HepG2 (cell line): ENCODE measurements around the gene CUL9. TPM values are rescaled to one million over a fixed set of nuclear protein-coding genes. Genes with fewer than 3 reads are reported as not detected.
A peak's percentile ranks its signal among the peaks of the same experiment; 100 is the strongest.

Experiments
- ARNT2 ChIP-seq: sonication (generic); formaldehyde crosslinking; IDR thresholded peaks from 2 replicates; pipeline ENCODE4 v1.8.0; 2022; ENCODE audit warnings: mild to moderate bottlenecking, low read depth, missing genetic modification reagents, moderate library complexity
- HOXA7 ChIP-seq: sonication (generic); formaldehyde crosslinking; IDR thresholded peaks from 2 replicates; pipeline ENCODE4 v1.8.1; 2022; ENCODE audit warnings: mild to moderate bottlenecking, missing genetic modification reagents, moderate library complexity
- IRX3 ChIP-seq: sonication (generic); formaldehyde crosslinking; IDR thresholded peaks from 2 replicates; pipeline ENCODE4 v1.8.1; 2023; ENCODE audit warnings: mild to moderate bottlenecking, low read depth, missing genetic modification reagents, borderline replicate concordance
- KDM4B ChIP-seq: sonication (generic); formaldehyde crosslinking; IDR thresholded peaks from 2 replicates; pipeline ENCODE4 v1.4.0; 2020; ENCODE audit warnings: missing genetic modification reagents
- MTA3 ChIP-seq: sonication (generic); formaldehyde crosslinking; IDR thresholded peaks from 2 replicates; pipeline ENCODE4 v1.4.0; 2020; ENCODE audit warnings: missing genetic modification reagents
- PRPF4 ChIP-seq: fragments of 200-400 bp; formaldehyde crosslinking; IDR thresholded peaks from 2 replicates; pipeline ENCODE4 v1.6.1; 2016; ENCODE audit warnings: low read length, low read depth; ENCODE audit not compliant: poor library complexity, severe bottlenecking
- REL ChIP-seq: sonication (generic); formaldehyde crosslinking; conservative IDR thresholded peaks from 2 replicates; pipeline ENCODE4 v1.8.0; 2022; ENCODE audit warnings: mild to moderate bottlenecking, missing genetic modification reagents, moderate library complexity
- RXRA ChIP-seq: sonication (generic); formaldehyde crosslinking; IDR thresholded peaks from 2 replicates; pipeline ENCODE4 v1.5.1; 2020; ENCODE audit warnings: missing genetic modification reagents
- TCF7L2 ChIP-seq: IDR thresholded peaks from 2 replicates; pipeline ENCODE4 v1.6.1; 2011; ENCODE audit warnings: mild to moderate bottlenecking, low read depth, low read length, moderate library complexity
- TEAD3 ChIP-seq: optimal IDR thresholded peaks from 2 replicates; pipeline ENCODE3; 2016; ENCODE audit warnings: borderline replicate concordance
- ZNF136 ChIP-seq: sonication (generic); formaldehyde crosslinking; IDR thresholded peaks from 2 replicates; pipeline ENCODE4 v1.8.1; 2022; ENCODE audit warnings: low read depth, mild to moderate bottlenecking, moderate library complexity, missing genetic modification reagents
- ZNF230 ChIP-seq: sonication (generic); formaldehyde crosslinking; IDR thresholded peaks from 2 replicates; pipeline ENCODE4 v1.4.0; 2020; ENCODE audit warnings: mild to moderate bottlenecking, missing genetic modification reagents
- ZNF547 ChIP-seq: sonication (generic); formaldehyde crosslinking; IDR thresholded peaks from 2 replicates; pipeline ENCODE4 v1.5.1; 2020; ENCODE audit warnings: mild to moderate bottlenecking, missing genetic modification reagents
- polyA plus RNA-seq, 8 experiments: library from polyadenylated mRNA; depleted of rRNA in 3 of 8; stranded (reverse) in 7 of 8; unstranded in 1 of 8; fragments of >200 nt; fragmentation: Illumina TruSeq in 4 of 8; extraction: Trizol in 4 of 8; gene quantifications; 2 replicates each; pipeline versions ENCODE4 v1.2.1 to v1.2.3, GENCODE V29; 2011 to 2016; ENCODE audit warnings: low read depth in 4 of 8, missing spikeins in 1 of 8, mixed read lengths in 1 of 8; ENCODE audit not compliant: insufficient read depth in 1 of 8
- total RNA-seq, 5 experiments: library from RNA; depleted of rRNA; stranded (reverse); fragments of >200 nt; fragmentation: Illumina TruSeq; extraction: Trizol; gene quantifications; 2 replicates each; pipeline ENCODE4 v1.2.3, GENCODE V29; 2016; ENCODE audit warnings: low read depth in 1 of 5
- TF ChIP-seq, protein P1 (sequence below): IDR thresholded peaks from 2 replicates; pipeline ENCODE4 v1.6.1; 2016; ENCODE audit warnings: mild to moderate bottlenecking
- TF ChIP-seq, protein P2 (sequence below): sonication (generic); formaldehyde crosslinking; IDR thresholded peaks from 2 replicates; pipeline ENCODE4 v1.4.0; 2020; ENCODE audit warnings: mild to moderate bottlenecking, missing genetic modification reagents
- TF ChIP-seq, protein P3 (sequence below): IDR thresholded peaks from 2 replicates; pipeline ENCODE4 v1.6.1; 2016; ENCODE audit warnings: missing biosample characterization, missing genetic modification reagents, low read depth
- TF ChIP-seq, protein P4 (sequence below): sonication (generic); formaldehyde crosslinking; IDR thresholded peaks from 2 replicates; pipeline ENCODE4 v1.4.0; 2020; ENCODE audit warnings: missing genetic modification reagents, borderline replicate concordance

The CUL9 gene
- total and polyA plus RNA-seq, 2 of the 13 experiments (the other 11 are each of a cell fraction or from before 2014, with no cell fraction given), result 11.4 to 13.7 TPM

DNA sequence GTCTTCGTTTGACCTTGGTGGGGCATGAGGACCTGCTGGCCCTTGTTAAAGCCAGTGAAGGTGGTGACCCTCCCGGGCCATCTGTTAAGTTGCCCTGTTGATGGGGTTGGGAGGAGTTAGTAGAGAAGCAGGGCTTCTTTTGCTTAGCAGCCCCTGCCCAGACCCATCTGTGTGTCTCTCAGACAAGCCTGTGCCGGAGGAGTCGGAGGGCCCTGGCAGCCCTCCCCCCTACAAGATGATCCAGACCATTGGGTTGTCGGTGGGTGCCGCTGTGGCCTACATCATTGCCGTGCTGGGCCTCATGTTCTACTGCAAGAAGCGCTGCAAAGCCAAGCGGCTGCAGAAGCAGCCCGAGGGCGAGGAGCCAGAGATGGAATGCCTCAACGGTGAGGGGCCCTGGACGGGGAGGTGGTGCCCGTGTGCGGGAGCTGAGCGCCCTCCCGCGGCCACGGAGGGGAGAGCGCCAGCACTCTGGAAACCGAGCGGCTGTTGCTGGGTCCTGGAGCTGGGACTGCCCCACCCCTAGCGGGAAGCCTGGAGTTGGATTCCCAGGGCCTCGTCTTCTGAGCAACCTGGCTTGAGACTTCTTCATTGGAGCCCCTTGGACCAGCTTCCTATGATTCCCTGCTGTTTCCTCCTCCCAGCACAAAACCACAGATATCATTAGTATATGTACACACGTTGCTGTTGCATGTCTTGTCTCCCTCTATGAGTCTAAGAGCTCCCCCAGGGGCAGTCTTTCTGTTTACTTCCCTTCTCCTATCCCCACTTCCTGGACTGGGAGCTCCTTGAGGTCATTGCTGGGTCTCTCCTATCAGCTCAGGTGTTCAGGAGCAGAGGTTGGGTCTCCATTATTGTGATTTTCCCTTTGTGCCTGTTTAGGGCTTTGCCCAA is 38.5 kb upstream of the CUL9 start (continued):
- TF ChIP-seq, protein P1, sequence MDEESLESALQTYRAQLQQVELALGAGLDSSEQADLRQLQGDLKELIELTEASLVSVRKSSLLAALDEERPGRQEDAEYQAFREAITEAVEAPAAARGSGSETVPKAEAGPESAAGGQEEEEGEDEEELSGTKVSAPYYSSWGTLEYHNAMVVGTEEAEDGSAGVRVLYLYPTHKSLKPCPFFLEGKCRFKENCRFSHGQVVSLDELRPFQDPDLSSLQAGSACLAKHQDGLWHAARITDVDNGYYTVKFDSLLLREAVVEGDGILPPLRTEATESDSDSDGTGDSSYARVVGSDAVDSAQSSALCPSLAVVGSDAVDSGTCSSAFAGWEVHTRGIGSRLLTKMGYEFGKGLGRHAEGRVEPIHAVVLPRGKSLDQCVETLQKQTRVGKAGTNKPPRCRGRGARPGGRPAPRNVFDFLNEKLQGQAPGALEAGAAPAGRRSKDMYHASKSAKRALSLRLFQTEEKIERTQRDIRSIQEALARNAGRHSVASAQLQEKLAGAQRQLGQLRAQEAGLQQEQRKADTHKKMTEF (CRISPR knock-in tag), result peak; percentile 81
- TF ChIP-seq IRX3 (CRISPR knock-in tag) (no peak), REL (CRISPR knock-in tag) (no peak), ARNT2 (CRISPR knock-in tag) (peak; percentile 61; the same call in 1 of the 2 replicates), MTA3 (CRISPR knock-in tag) (no peak), RXRA (CRISPR knock-in tag) (peak; percentile 74), ZNF547 (CRISPR knock-in tag) (no peak), HOXA7 (CRISPR knock-in tag) (no peak), TEAD3 (peak; percentile 89), KDM4B (peak; percentile 87; the same call in 1 of the 2 replicates), ZNF136 (no peak), TCF7L2 (no peak), PRPF4 (no peak), ZNF230 (0 out of 2 replicates have a peak, but pooled peaks have one; percentile 23)
- TF ChIP-seq, protein P2, sequence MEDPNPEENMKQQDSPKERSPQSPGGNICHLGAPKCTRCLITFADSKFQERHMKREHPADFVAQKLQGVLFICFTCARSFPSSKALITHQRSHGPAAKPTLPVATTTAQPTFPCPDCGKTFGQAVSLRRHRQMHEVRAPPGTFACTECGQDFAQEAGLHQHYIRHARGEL (CRISPR knock-in tag), result no peak; the same call in 1 of the 2 replicates
- TF ChIP-seq, protein P3, sequence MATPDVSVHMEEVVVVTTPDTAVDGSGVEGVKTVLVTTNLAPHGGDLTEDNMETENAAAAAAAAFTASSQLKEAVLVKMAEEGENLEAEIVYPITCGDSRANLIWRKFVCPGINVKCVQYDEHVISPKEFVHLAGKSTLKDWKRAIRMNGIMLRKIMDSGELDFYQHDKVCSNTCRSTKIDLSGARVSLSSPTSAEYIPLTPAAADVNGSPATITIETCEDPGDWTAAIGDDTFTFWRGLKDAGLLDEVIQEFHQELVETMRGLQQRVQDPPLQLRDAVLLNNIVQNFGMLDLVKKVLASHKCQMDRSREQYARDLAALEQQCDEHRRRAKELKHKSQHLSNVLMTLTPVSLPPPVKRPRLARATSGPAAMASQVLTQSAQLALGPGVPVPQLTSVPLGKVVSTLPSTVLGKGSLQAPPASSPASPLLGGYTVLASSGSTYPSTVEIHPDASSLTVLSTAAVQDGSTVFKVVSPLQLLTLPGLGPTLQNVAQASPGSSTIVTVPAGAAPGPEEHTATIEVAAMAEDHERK (CRISPR knock-in tag), result no peak
- TF ChIP-seq, protein P4, sequence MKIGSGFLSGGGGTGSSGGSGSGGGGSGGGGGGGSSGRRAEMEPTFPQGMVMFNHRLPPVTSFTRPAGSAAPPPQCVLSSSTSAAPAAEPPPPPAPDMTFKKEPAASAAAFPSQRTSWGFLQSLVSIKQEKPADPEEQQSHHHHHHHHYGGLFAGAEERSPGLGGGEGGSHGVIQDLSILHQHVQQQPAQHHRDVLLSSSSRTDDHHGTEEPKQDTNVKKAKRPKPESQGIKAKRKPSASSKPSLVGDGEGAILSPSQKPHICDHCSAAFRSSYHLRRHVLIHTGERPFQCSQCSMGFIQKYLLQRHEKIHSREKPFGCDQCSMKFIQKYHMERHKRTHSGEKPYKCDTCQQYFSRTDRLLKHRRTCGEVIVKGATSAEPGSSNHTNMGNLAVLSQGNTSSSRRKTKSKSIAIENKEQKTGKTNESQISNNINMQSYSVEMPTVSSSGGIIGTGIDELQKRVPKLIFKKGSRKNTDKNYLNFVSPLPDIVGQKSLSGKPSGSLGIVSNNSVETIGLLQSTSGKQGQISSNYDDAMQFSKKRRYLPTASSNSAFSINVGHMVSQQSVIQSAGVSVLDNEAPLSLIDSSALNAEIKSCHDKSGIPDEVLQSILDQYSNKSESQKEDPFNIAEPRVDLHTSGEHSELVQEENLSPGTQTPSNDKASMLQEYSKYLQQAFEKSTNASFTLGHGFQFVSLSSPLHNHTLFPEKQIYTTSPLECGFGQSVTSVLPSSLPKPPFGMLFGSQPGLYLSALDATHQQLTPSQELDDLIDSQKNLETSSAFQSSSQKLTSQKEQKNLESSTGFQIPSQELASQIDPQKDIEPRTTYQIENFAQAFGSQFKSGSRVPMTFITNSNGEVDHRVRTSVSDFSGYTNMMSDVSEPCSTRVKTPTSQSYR (CRISPR knock-in tag), result 0 out of 2 replicates have a peak, but pooled peaks have one; percentile 16
